GM19025 (cell line): ENCODE measurements around the gene CCDC51.
"Not testable (repeated sequence)": the region's sequence is repeated elsewhere in the genome, so short reads cannot be mapped to it uniquely, and the experiment has no call there.

Source experiments
- ATAC-seq: cut with Tn5 transposase; IDR thresholded peaks from one replicate; pipeline ENCODE4 v1.9.1; 2021; ENCODE audit warnings: mild to moderate bottlenecking, low read depth, moderate library complexity; ENCODE audit not compliant: unreplicated experiment

CCDC51 gene

GRCh38 chr3:48409291-48410201 lies 30.4 kb downstream of the CCDC51 start:
- no peak for ATAC-seq

DNA sequence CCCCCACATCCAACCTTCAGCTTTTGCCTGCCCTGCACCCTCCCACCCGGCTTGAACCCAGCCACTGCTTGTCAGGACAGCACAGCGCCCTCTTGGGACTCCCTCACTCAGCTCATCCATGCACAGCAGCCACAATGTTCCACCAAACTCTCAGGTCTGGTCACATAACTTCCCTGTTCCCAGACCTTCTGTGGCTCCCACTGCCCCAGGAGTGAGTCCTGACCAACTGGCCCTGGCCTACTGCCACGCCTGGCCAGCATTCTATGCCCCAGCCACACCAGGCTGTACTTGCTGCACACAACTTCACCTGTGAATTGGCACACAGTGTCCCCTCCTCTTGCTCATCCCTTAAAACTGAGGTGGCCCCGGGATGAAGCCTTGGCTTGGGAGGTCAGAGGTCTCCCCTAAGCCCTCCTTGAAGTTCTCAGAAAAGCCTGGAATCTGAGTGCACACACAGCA lies 31.1 kb downstream of the CCDC51 start:
- ATAC-seq: no peak

DNA sequence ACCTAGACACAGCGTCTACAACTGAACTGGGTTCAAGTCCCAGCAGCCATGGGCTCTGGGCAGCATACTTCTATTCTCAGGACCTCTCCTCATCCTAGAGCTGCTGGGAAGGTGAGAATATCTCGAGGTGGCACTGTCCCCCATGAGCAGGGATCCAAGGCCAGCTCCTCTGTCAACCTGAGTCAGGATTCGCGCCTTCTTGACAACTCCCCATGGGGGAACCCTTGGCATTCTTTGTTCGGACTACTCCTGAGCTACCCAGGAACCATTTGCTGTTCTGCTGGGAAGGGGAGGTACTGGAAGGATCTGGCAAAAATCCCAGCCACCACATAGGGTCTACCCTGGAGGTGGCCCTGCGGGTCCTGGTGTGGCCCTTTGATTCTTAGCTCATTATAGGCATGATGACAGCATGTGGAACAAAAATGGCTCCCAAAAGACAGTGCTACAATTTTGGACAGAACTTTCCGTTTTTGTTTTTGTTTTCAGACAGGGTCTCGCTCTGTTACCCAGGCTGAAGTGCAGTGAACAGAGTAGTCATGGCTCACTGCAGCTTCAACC lies 32.3 kb downstream of the CCDC51 start:
- no peak for ATAC-seq

DNA sequence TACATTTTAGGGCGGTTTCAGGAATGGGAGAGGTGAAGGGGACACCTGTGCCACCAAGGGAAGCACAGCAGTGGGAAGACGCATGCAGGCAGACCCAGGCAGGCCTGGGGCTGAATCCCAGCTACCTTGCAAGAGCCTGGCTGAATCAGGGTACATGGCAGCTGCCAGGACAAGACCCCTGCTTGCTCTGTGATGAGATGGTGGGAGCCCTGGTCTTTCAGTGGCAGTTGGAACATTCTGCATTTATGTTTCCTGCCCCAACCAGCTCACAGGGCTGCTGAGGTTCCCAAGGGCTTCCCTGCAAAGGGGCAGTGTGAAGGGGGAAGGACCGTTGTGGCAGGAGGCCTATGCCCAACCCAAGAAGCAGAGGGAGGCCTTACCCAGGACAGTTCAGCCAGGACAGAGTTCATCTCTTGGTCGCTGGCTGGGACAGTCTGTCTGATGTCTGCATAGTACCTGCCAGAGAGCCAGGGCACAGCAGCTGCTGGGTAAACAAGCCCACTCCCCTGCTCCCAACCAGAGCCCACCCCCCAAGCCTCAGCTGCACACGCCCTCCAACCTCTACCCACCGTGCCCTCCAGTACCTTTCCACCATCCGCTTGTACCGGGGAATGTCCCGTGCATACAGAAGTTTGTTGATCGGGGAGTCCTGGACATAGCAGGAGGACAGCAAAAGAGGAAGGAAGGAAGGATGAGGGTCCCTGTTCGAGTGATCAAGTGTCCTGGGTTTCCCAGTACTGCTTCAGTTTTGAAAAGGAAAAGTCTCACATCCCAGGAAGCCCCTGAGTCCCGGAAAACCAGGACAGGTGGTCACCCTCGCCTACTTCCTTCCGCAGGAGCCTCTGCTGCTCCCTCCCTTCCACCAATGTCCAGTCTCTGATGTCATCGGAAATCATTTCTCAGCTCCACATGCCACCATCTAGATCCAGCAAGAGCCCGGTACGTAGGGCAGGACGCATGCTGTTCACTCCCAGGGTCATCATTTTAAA lies 33.2 kb downstream of the CCDC51 start:
- no peak for ATAC-seq

DNA sequence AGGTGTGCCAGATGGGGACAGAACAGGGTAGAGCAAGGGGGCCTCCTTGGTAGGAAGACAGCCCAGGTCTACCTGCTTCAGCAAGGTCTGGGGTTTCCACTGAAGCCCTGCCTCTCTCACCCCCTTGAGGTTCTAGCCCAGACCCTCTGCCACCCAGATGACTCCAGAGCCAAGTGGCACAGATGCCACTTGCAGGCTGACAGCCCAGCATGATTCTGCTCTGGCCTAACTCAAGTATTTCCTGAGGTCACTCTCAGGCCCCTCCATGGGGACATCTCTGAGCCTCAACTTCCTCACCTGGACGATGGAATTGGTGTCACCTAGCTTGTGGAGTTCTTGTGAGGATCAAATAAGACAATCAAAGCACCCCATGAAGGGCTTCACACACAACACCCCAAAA lies 33.9 kb downstream of the CCDC51 start:
- no peak for ATAC-seq

DNA sequence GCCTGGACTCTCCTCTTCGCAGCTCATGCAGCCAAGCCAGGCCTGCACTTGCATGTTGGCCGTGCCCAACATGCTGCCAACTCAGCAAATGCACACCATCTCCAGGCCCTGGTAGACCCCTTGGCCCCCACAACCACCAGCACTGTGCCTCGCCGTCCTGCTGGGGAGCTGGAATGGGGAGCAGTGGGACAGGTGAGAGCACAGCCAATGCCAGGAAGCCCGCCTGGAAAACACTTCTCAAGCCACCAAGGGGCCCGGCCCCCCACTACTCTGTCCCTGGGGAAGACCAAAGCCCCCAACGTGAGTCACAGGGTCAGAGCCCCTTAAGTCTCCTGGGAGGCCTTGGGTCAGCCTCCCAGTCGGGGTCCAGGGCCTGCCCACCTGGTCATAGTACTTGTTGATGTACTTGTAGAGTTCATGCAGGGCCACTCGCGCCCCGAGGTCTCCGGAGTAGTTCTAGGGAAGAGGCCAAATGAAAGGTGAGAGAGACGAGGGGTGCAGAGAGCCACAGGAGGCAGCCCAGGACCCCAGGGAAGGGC lies 34.5 kb downstream of the CCDC51 start:
- ATAC-seq: no peak

GRCh38 chr3:48404440-48405342 lies 35.2 kb downstream of the CCDC51 start:
- no peak for ATAC-seq

- ATAC-seq: no peak
Measured at GRCh38 chr3:48403533-48404439, 36.1 kb downstream of the CCDC51 start.

GRCh38 chr3:48402907-48403306 lies 37.0 kb downstream of the CCDC51 start:
- no peak for ATAC-seq

DNA sequence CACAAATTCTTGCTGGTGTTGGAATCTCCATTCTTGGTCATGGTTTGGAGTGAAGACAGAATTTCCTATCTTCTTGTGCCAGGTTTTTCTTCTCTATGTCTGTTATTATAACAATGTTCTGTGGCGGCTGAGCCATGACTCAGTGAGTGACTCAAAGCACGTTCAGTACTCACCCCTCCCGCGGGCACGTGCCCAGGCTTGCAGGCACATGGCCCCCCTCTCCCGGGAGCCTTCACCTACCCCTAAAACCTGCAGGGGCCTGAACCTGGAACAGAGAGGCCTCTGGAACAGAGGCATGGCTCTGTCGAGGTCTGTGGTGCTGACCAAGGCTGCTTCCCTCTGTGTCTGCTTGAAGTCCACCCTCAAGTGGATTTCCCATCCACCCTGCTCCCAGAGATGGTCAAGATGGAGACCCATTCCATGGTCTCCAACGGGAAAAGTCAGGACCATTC lies 37.6 kb downstream of the CCDC51 start:
- no peak for ATAC-seq

- not testable (repeated sequence) for ATAC-seq
Measured at GRCh38 chr3:48401434-48401901, 38.5 kb downstream of the CCDC51 start.

DNA sequence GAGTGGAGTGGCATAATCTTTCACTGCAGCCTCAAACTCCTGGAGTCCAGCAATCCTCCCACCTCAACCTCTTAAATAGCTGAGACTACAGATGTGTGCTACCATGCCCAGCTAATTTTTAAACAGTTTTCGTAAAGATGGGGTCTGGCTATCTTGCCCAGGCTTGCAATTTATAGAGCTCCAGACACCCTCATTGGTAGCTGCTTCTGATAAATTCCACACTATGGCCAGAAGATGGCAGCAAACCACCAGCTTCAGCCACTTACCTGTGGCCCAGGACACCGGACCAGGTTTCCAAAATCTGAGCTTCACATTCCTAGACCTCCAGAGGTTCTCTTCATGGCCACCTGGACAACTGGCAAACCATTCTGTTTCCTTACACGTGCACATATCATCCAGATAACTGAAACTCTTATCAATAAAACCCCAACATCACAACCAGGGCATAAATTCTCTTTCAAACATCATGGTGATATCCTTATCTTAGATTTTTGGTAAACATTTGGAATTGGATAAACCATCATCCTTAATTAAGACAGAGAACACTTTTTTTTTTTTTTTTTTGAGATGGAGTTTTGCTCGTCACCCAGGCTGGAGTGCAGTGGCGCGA lies 39.0 kb downstream of the CCDC51 start:
- ATAC-seq: no peak

DNA sequence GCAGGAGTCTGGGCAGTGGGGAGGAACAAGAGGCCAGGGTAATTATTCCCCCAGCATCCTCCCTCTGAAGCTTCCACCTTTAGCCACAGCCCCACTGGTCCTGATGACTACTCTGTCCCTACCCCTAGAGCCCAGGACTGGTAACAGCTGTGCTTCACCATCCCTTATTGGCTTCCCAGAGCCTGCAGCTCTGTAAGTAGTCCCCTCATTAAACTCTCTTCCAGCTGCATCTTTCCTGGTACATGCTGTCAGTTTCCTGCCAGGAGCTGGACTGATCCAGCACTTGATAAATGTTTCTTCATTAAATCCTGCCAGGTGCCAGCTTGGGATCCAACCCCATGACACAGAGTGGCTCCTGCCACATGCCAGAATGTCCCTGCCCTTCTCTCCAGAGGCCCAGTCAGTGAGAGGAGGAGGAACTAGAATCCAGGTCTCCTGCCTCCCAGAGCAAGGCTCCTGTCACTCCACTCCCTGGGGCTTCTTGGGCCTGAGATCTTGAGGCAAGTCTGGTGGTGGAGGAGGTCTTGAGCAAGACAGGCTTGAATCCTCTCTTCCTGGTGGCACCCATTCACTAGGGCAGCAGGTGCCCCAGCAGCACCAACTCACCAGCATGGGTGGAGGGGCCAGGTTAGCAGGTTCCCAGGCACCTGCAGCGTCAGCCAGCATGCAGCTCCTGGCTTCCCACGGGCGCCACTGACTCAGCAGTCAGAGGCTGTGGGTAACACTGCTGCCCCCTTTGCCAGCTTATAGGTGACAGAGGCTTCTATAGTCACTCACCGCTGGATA lies 40.3 kb downstream of the CCDC51 start:
- ATAC-seq: no peak

DNA sequence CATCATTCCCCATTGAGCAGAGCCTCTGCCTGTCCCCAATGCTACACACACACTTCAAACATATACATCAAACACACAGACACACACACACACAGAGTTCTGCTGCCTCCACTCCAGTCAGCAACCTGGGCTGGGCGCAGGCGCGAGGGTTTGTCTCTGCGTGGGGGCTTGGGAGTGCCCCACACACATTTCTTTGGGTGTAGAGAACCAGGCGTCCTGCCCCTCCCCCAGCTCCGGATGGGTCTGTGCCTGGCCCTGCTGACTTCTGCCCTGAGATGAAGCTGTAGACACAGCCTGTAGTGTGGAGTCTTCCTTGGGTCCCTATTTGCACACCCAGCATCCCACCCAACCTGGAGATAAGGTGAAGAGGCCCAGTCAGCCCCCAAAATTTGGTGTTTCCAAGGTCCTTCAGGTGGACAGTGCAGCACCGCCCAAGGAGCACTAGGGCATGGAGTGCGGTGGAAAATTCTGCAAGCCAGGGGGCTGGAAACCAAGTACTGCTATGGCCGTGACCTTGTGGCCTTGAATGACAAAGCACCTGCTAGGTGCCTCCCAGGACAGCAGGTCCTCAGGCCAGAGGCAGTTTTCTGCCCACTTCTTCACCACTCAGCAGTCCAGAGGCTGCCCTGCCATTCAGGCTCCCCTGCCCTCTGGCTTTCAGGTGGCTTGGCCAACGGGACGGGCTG lies 41.1 kb downstream of the CCDC51 start:
- ATAC-seq: no peak

DNA sequence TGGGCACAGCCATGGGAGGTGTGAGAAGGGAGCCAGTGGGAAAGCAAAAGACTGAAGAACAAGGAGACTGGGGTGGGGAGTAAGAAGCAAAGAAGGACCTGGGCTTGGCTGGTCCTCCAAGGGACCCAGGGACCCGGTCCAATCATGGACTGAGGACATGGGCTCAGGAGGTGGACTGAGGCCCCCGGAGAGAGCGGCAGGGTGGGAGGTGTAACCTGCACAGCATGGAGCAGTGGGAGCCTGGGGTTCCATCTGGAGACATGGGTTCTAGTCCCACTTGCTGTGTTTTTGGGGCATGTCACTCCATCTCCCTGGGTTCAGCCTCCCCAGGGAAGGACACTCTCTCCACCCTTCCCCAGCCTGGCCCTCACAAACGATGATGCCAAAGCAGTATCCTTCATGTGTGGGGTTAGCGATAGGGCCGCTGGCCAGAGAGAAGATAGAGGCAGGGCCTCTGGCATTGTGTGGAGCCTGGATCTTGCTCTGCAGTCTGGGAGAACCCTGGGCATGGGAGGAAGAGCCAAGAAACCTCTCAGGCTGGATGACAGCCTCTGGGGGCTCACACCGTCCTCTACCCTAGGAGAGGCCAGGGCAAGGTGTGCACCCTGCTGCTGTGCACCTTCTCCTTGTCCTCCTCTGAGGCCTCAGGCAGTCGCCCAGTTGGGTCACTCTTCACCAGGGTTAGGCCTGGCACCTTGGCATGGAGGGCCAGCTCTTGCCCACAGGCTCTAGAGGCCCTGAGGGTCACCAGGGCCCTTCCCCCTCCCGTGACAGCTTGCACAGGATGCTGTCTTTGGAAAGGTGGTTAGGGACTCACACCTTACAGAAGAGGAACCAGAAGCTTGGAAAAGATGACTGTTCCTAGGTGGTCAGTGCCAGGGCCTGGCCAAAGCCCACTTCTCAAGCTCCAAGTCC lies 41.9 kb downstream of the CCDC51 start:
- no peak for ATAC-seq

GRCh38 chr3:48395714-48396113 lies 44.2 kb downstream of the CCDC51 start:
- ATAC-seq: no peak
